H1 (cell line): ENCODE results near the gene GRAP.

Source experiments
- ASH2L ChIP-seq: fragments of 200-600, 300-600 bp; sonication (generic); IDR thresholded peaks from one replicate; pipeline ENCODE4 v1.7.1; 2017; ENCODE audit warnings: low read length
- CEBPB ChIP-seq: IDR thresholded peaks from 2 replicates; pipeline ENCODE4 v1.6.1; 2012; ENCODE audit warnings: low read depth, low read length
- EP300 ChIP-seq, 2 experiments: IDR thresholded peaks; 1 replicate in 1 of 2; 2 replicates in 1 of 2; pipeline ENCODE4 v1.6.1; 2011 to 2012; ENCODE audit warnings: low read depth in 2 of 2, low read length in 2 of 2, mild to moderate bottlenecking in 2 of 2, borderline replicate concordance in 1 of 2, inconsistent platforms in 1 of 2, moderate library complexity in 1 of 2
- EZH2 ChIP-seq: fragments of 200-600 bp; sonication (generic); IDR thresholded peaks from 2 replicates; pipeline ENCODE4 v1.7.1; 2012; ENCODE audit warnings: low read depth, mild to moderate bottlenecking, moderate library complexity, low read length, inconsistent platforms; ENCODE audit not compliant: severe bottlenecking
- POLR2AphosphoS5 ChIP-seq: IDR thresholded peaks from 2 replicates; pipeline ENCODE4 v1.6.1; 2011; ENCODE audit warnings: low read depth, low read length
- POU5F1 ChIP-seq: IDR thresholded peaks from 2 replicates; pipeline ENCODE4 v1.6.1; 2011; ENCODE audit warnings: low read depth, mild to moderate bottlenecking, low read length, moderate library complexity
- RAD21 ChIP-seq, 2 experiments: IDR thresholded peaks in 1 of 2; conservative IDR thresholded peaks in 1 of 2; 2 replicates each; pipeline ENCODE4 v1.6.1; 2011; ENCODE audit warnings: low read depth in 2 of 2, low read length in 2 of 2, improper control_type of control experiment in 1 of 2, inconsistent platforms in 1 of 2, mild to moderate bottlenecking in 1 of 2, moderate library complexity in 1 of 2
- RBBP5 ChIP-seq: IDR thresholded peaks from 2 replicates; pipeline ENCODE4 v1.7.1; 2012; ENCODE audit warnings: low read depth, mild to moderate bottlenecking, inconsistent platforms, low read length, moderate library complexity, borderline replicate concordance
- SIRT6 ChIP-seq: IDR thresholded peaks from one replicate; pipeline ENCODE4 v1.7.1; 2012; ENCODE audit warnings: low read length, inconsistent platforms
- SP2 ChIP-seq: IDR thresholded peaks from 2 replicates; pipeline ENCODE4 v1.6.1; 2012; ENCODE audit warnings: mild to moderate bottlenecking, low read length, inconsistent platforms
- TAF1 ChIP-seq: IDR thresholded peaks from 2 replicates; pipeline ENCODE4 v1.6.1; 2011; ENCODE audit warnings: mild to moderate bottlenecking, low read depth, low read length
- TF ChIP-seq, protein P1 (sequence below), 3 experiments: IDR thresholded peaks; 1 replicate in 2 of 3; 2 replicates in 1 of 3; pipeline versions ENCODE4 v1.5.1 to v1.6.1; 2011; ENCODE audit warnings: low read length in 3 of 3, mild to moderate bottlenecking in 3 of 3, inconsistent platforms in 2 of 3, low read depth in 1 of 3, moderate library complexity in 1 of 3; ENCODE audit not compliant: insufficient read depth in 1 of 3; ENCODE audit errors: control extremely low read depth in 1 of 3

DNA sequence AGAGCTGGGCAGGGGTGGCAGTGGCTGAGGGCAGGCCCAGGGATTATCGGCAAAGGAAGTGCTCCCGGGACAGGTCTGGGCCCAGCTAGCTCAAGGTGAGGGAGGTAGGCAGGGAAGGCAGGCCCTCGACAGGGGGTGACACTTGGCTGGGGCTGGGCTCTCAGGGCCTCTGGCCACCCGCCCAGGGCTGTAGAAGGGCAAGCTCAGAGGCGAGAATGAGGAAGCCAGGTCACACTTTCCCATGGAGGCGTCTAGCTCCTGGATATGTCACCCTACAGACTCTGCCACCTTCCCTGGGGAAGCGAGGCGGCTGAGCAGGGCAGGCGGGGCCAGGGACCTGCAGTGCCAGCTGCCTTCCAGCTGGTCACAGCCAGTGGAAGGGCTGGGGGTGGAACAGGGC lies 61.3 kb downstream of the GRAP start:
- no peak for TF ChIP-seq RAD21 (IDR thresholded peaks at IDR 0.05 in 1 of 2, conservative IDR thresholded peaks at IDR 0.05 in 1 of 2; ENCODE audit: low read depth in 2 of 2, low read length in 2 of 2)
- no peak for TF ChIP-seq POU5F1
- TF ChIP-seq POLR2AphosphoS5 = no peak
- no peak for TF ChIP-seq RBBP5
- no peak for TF ChIP-seq SIRT6
- TF ChIP-seq, protein P1, sequence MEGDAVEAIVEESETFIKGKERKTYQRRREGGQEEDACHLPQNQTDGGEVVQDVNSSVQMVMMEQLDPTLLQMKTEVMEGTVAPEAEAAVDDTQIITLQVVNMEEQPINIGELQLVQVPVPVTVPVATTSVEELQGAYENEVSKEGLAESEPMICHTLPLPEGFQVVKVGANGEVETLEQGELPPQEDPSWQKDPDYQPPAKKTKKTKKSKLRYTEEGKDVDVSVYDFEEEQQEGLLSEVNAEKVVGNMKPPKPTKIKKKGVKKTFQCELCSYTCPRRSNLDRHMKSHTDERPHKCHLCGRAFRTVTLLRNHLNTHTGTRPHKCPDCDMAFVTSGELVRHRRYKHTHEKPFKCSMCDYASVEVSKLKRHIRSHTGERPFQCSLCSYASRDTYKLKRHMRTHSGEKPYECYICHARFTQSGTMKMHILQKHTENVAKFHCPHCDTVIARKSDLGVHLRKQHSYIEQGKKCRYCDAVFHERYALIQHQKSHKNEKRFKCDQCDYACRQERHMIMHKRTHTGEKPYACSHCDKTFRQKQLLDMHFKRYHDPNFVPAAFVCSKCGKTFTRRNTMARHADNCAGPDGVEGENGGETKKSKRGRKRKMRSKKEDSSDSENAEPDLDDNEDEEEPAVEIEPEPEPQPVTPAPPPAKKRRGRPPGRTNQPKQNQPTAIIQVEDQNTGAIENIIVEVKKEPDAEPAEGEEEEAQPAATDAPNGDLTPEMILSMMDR (IDR thresholded peaks at IDR 0.05; ENCODE audit: control extremely low read depth in 1 of 3, insufficient read depth in 1 of 3, low read depth in 1 of 3, low read length in 3 of 3) = no peak
- TF ChIP-seq SP2 = no peak
- TF ChIP-seq EP300 (IDR thresholded peaks at IDR 0.05; ENCODE audit: borderline replicate concordance in 1 of 2, low read depth in 2 of 2, low read length in 2 of 2) = no peak
- TF ChIP-seq ASH2L = no peak
- no peak for TF ChIP-seq EZH2
- TF ChIP-seq TAF1 = no peak
- no peak for TF ChIP-seq CEBPB
